ENCODE data around the gene TMEM50A.
"Not testable (repeated sequence)": the region's sequence is repeated elsewhere in the genome, so short reads cannot be mapped to it uniquely, and the experiment has no call there.

DNA sequence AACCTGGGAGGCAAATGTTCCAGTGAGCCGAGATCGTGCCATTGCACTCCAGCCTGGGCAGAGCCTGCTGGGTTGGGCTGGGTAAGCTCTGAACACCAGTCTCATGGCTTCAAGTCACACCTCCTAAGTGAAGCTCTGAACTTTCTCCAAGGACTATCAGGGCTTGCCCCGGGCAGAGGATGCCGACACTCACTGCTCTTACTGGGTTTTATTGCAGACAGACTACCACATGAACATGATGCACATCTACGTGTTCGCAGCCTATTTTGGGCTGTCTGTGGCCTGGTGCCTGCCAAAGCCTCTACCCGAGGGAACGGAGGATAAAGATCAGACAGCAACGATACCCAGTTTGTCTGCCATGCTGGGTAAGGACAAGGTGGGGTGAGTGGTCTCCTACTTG, 37.4 kb upstream of the TMEM50A start:
- not testable (repeated sequence) for TF ChIP-seq CTCF (IDR thresholded peaks at IDR 0.05; ENCODE audit: insufficient read depth, low read length, poor library complexity, severe bottlenecking); EZH2phosphoT487 (conservative IDR thresholded peaks at IDR 0.05; ENCODE audit: low read length)

Data from SU-DHL-6 (cell line).